ENCODE measurements around the gene PDPR. TPM values are rescaled to one million over a fixed set of nuclear protein-coding genes. Genes with fewer than 3 reads are reported as not detected.

The PDPR gene
- polyA plus RNA-seq, 1 donor from 2014 or later: 12.3 TPM

GRCh38 chr16:70160821-70161220, 46.7 kb downstream of the PDPR start:
- no peaks in the 10 kb centered on the region for H3F3A ChIP-seq (ENCODE audit: insufficient read depth, low read length, poor library complexity, severe bottlenecking)
- no peak overlapping the region for H3K27ac ChIP-seq (ENCODE audit: low read length)
- no peak overlapping the region for H2AFZ ChIP-seq (ENCODE audit: low read depth, low read length)
- no peaks in the 10 kb centered on the region for H3K27me3 ChIP-seq (ENCODE audit: insufficient read depth, low read depth, low read length)
- no peaks in the 10 kb centered on the region for H3K9me3 ChIP-seq (ENCODE audit: low read length)
- no peaks in the 10 kb centered on the region for H3K9me2 ChIP-seq (ENCODE audit: insufficient read depth, low read length)
- no peaks in the 10 kb centered on the region for H3K79me2 ChIP-seq (replicated peaks; ENCODE audit: insufficient read depth, low read length)
- H3K9ac ChIP-seq (ENCODE audit: low read length): no peak overlapping the region
- TF ChIP-seq POLR2AphosphoS5 (IDR thresholded peaks at IDR 0.05) (no peak), RAD21 (conservative IDR thresholded peaks at IDR 0.05) (no peak), CTCF (IDR thresholded peaks at IDR 0.05; ENCODE audit: poor library complexity, severe bottlenecking) (no peak), SMC3 (conservative IDR thresholded peaks at IDR 0.05; ENCODE audit: poor library complexity) (no peak), EP300 (conservative IDR thresholded peaks at IDR 0.05; ENCODE audit: poor library complexity, severe bottlenecking) (no peak), REST (IDR thresholded peaks at IDR 0.05; ENCODE audit: borderline replicate concordance) (no peak), EZH2 (IDR thresholded peaks at IDR 0.05; ENCODE audit: borderline replicate concordance, insufficient read depth, low read length, poor library complexity, severe bottlenecking) (no peak)
- H3K36me3 ChIP-seq (ENCODE audit: insufficient read depth, low read length): peaks cover 7% of the 10 kb centered on the region
- no peak overlapping the region for H3K4me3 ChIP-seq (ENCODE audit: low read length)
- H4K20me1 ChIP-seq (ENCODE audit: insufficient read depth): no peaks in the 10 kb centered on the region
- H3K4me2 ChIP-seq (ENCODE audit: low read length): no peak overlapping the region

GRCh38 chr16:70161350-70161749, 47.2 kb downstream of the PDPR start:
- Histone ChIP-seq H3K9me2 (ENCODE audit: insufficient read depth, low read length) (no peaks in the 10 kb centered on the region), H3K9me3 (ENCODE audit: low read length) (no peaks in the 10 kb centered on the region), H3K4me2 (ENCODE audit: low read length) (no peak overlapping the region), H3F3A (ENCODE audit: insufficient read depth, low read length, poor library complexity, severe bottlenecking) (no peaks in the 10 kb centered on the region), H3K79me2 (replicated peaks; ENCODE audit: insufficient read depth, low read length) (no peaks in the 10 kb centered on the region), H3K27me3 (ENCODE audit: insufficient read depth, low read depth, low read length) (no peaks in the 10 kb centered on the region), H3K27ac (ENCODE audit: low read length) (no peak overlapping the region), H4K20me1 (ENCODE audit: insufficient read depth) (no peaks in the 10 kb centered on the region), H3K36me3 (ENCODE audit: insufficient read depth, low read length) (peaks cover 7% of the 10 kb centered on the region), H2AFZ (ENCODE audit: low read depth, low read length) (no peak overlapping the region), H3K9ac (ENCODE audit: low read length) (no peak overlapping the region), H3K4me3 (ENCODE audit: low read length) (no peak overlapping the region)
- no peak for TF ChIP-seq SMC3 (conservative IDR thresholded peaks at IDR 0.05; ENCODE audit: poor library complexity)
- no peak for TF ChIP-seq MXI1 (conservative IDR thresholded peaks at IDR 0.05; ENCODE audit: poor library complexity, severe bottlenecking)
- TF ChIP-seq CTCF (IDR thresholded peaks at IDR 0.05; ENCODE audit: poor library complexity, severe bottlenecking): no peak
- TF ChIP-seq REST (IDR thresholded peaks at IDR 0.05; ENCODE audit: borderline replicate concordance): no peak
- TF ChIP-seq TAF1 (IDR thresholded peaks at IDR 0.05; ENCODE audit: low read depth): no peak
- TF ChIP-seq RAD21 (conservative IDR thresholded peaks at IDR 0.05): no peak
- TF ChIP-seq EZH2 (IDR thresholded peaks at IDR 0.05; ENCODE audit: borderline replicate concordance, insufficient read depth, low read length, poor library complexity, severe bottlenecking): no peak
- no peak for TF ChIP-seq EP300 (conservative IDR thresholded peaks at IDR 0.05; ENCODE audit: poor library complexity, severe bottlenecking)
- no peak for TF ChIP-seq POLR2AphosphoS5 (IDR thresholded peaks at IDR 0.05)

All from neural cell (in vitro differentiated cells).